HUES64 (cell line): Measurements from ENCODE around the gene MAGI2.
"Not testable (repeated sequence)": the region's sequence is repeated elsewhere in the genome, so short reads cannot be mapped to it uniquely, and the experiment has no call there.

Source experiments
- H3K27ac ChIP-seq: 2 replicates; pipeline ENCODE4 v1.7.0; 2013; ENCODE audit warnings: low read depth, low read length, inconsistent platforms
- H3K27me3 ChIP-seq: 2 replicates; pipeline ENCODE4 v1.6.1; 2013; ENCODE audit warnings: mild to moderate bottlenecking, low read length; ENCODE audit not compliant: insufficient read depth
- H3K36me3 ChIP-seq: 2 replicates; pipeline ENCODE4 v1.6.1; 2013; ENCODE audit warnings: mild to moderate bottlenecking, low read length; ENCODE audit not compliant: insufficient read depth
- H3K4me1 ChIP-seq: 2 replicates; pipeline ENCODE4 v1.6.1; 2013; ENCODE audit warnings: mild to moderate bottlenecking, low read length, moderate library complexity; ENCODE audit not compliant: insufficient read depth
- H3K4me3 ChIP-seq: 2 replicates; pipeline ENCODE4 v1.5.1; 2013; ENCODE audit warnings: mild to moderate bottlenecking, low read length, moderate library complexity
- H3K9ac ChIP-seq: 2 replicates; pipeline ENCODE4 v1.6.1; 2013; ENCODE audit warnings: mild to moderate bottlenecking, low read depth, low read length
- H3K9me3 ChIP-seq: 2 replicates; pipeline ENCODE4 v1.6.1; 2013; ENCODE audit warnings: low read depth, low read length; ENCODE audit not compliant: insufficient read depth
- WGBS: fragments of 150-250, 120-280 bp; methylation state at CpG from one replicate; pipeline ENCODE4 v1.1.7; 2013; ENCODE audit warnings: missing lambda C conversion rate; 5-methylcytosine and 5-hydroxymethylcytosine counted together

Gene MAGI2

GRCh38 chr7:78326876-78327275, 1126.6 kb downstream of the MAGI2 start:
- Histone ChIP-seq H3K27ac (no peak overlapping the region), H3K9me3 (no peaks in the 10 kb centered on the region), H3K27me3 (no peaks in the 10 kb centered on the region), H3K36me3 (no peaks in the 10 kb centered on the region), H3K9ac (no peak overlapping the region), H3K4me1 (no peaks in the 10 kb centered on the region), H3K4me3 (no peak overlapping the region)
- WGBS: 100% methylated on average over 1 of the region's 1 CpG

GRCh38 chr7:78326189-78326588, 1127.3 kb downstream of the MAGI2 start:
- H3K4me3 ChIP-seq: no peak overlapping the region
- no peak overlapping the region for H3K27ac ChIP-seq
- no peak overlapping the region for H3K9ac ChIP-seq
- no peaks in the 10 kb centered on the region for H3K4me1 ChIP-seq
- H3K9me3 ChIP-seq: no peaks in the 10 kb centered on the region
- no peaks in the 10 kb centered on the region for H3K27me3 ChIP-seq
- H3K36me3 ChIP-seq: no peaks in the 10 kb centered on the region
- WGBS: 94% methylated on average over 2 of the region's 2 CpGs

GRCh38 chr7:78323118-78323517, 1130.3 kb downstream of the MAGI2 start:
- WGBS: no CpG with 5 or more reads among the region's 1 CpG
- Histone ChIP-seq H3K27me3 (no peaks in the 10 kb centered on the region), H3K36me3 (no peaks in the 10 kb centered on the region), H3K9me3 (no peaks in the 10 kb centered on the region), H3K9ac (no peak overlapping the region), H3K4me3 (no peak overlapping the region), H3K4me1 (no peaks in the 10 kb centered on the region), H3K27ac (no peak overlapping the region)

- H3K4me3 ChIP-seq, H3K9ac ChIP-seq, H3K36me3 ChIP-seq, H3K27me3 ChIP-seq, H3K4me1 ChIP-seq, H3K27ac ChIP-seq, H3K9me3 ChIP-seq: not testable (repeated sequence)
- WGBS: 96% methylated on average over 5 of the region's 5 CpGs
Measured at GRCh38 chr7:78322231-78322630, 1131.2 kb downstream of the MAGI2 start.

GRCh38 chr7:78317371-78317770, 1136.1 kb downstream of the MAGI2 start:
- H3K4me3 ChIP-seq: no peak overlapping the region
- no peaks in the 10 kb centered on the region for H3K36me3 ChIP-seq
- H3K27ac ChIP-seq: no peak overlapping the region
- no peak overlapping the region for H3K9ac ChIP-seq
- WGBS: 97% methylated on average over 12 of the region's 12 CpGs
- H3K27me3 ChIP-seq: no peaks in the 10 kb centered on the region
- no peaks in the 10 kb centered on the region for H3K9me3 ChIP-seq
- no peaks in the 10 kb centered on the region for H3K4me1 ChIP-seq

- Histone ChIP-seq H3K9me3 (no peaks in the 10 kb centered on the region), H3K4me3 (no peak overlapping the region), H3K27me3 (no peaks in the 10 kb centered on the region), H3K9ac (no peak overlapping the region), H3K36me3 (no peaks in the 10 kb centered on the region), H3K4me1 (no peaks in the 10 kb centered on the region), H3K27ac (no peak overlapping the region)
Measured at GRCh38 chr7:78316110-78316509, 1137.4 kb downstream of the MAGI2 start.

- Histone ChIP-seq H3K4me1 (no peaks in the 10 kb centered on the region), H3K4me3 (no peak overlapping the region), H3K9ac (no peak overlapping the region), H3K9me3 (no peaks in the 10 kb centered on the region), H3K27ac (no peak overlapping the region), H3K27me3 (no peaks in the 10 kb centered on the region), H3K36me3 (no peaks in the 10 kb centered on the region)
- WGBS: 97% methylated on average over 2 of the region's 2 CpGs
Measured at GRCh38 chr7:78315119-78315518, 1138.3 kb downstream of the MAGI2 start.

- Histone ChIP-seq H3K27me3 (no peaks in the 10 kb centered on the region), H3K4me1 (peaks cover 3% of the 10 kb centered on the region; the same call in 1 of the 2 replicates), H3K27ac (no peak overlapping the region), H3K9ac (no peak overlapping the region), H3K36me3 (no peaks in the 10 kb centered on the region), H3K4me3 (no peak overlapping the region), H3K9me3 (no peaks in the 10 kb centered on the region)
- WGBS: 97% methylated on average over 2 of the region's 2 CpGs
Measured at GRCh38 chr7:78311181-78311580, 1142.3 kb downstream of the MAGI2 start.

DNA sequence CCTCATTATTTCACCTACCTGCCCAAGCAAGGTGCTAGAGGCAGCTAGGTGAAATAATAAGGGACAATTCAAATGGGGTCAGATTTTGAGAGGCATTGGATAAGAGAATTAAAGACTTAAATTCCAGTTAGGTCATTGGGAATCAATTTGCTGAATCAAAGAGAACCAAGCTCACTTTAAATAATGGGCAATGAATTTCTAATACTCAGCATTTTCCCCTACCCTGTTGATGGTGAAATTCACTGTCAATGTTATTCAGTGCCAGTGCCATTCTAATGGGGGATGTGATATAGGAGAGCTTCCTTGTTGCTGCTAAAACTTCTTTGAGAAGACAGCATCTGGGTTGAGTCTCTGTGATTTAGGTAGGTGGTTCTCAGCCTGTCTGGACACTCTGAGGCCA, 1145.6 kb downstream of the MAGI2 start:
- no peaks in the 10 kb centered on the region for H3K9me3 ChIP-seq
- H3K27me3 ChIP-seq: no peaks in the 10 kb centered on the region
- H3K9ac ChIP-seq: no peak overlapping the region
- H3K36me3 ChIP-seq: no peaks in the 10 kb centered on the region
- peaks cover 15% of the 10 kb centered on the region for H3K4me1 ChIP-seq
- H3K27ac ChIP-seq: no peak overlapping the region
- H3K4me3 ChIP-seq: no peak overlapping the region

DNA sequence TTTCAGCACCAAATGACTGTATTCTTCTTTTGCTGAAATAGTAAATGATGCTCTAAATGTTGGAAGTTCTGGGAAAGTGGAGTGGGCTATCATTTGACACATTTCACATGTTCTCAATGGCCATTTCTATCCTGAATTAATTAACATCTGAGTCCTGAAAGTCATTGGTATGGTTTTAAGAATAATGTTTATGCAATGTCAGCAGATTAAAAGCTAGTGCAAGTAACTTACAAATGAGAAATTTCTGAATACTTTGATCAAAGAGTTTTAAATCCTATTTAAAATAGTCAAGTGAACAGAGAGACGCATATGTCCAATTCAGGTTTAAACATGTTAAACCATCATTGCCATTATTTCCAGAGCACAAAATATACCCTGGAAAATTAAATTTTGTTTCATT, 1146.8 kb downstream of the MAGI2 start:
- WGBS: 100% methylated on average over 1 of the region's 1 CpG
- no peak overlapping the region for H3K9ac ChIP-seq
- no peak overlapping the region for H3K4me3 ChIP-seq

DNA sequence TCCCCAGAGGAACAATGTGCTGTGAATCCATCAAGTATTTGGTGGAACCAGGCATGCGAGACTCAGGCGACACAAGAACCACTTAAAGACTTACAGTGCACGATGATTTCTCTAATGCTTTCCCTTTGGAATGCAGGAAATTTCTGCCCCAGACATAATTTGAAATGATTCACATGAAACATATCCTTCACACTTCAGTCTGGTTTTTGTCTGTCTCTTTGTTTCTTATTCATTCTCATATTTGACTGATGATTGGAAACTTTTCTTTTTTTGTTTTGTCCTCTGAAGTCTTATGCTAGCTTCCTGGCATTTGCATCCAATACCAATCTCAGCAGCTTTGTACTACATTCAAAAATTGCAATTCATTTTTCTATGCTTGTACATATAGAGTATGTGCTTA, 1152.1 kb downstream of the MAGI2 start:
- H3K27ac ChIP-seq: no peak overlapping the region
- H3K36me3 ChIP-seq: no peaks in the 10 kb centered on the region
- peaks cover 15% of the 10 kb centered on the region for H3K4me1 ChIP-seq
- H3K27me3 ChIP-seq: no peaks in the 10 kb centered on the region
- H3K4me3 ChIP-seq: no peak overlapping the region
- H3K9me3 ChIP-seq: no peaks in the 10 kb centered on the region
- H3K9ac ChIP-seq: no peak overlapping the region
- WGBS: 93% methylated on average over 3 of the region's 3 CpGs

More for the DNA sequence above, 1146.8 kb downstream of the MAGI2 start:
- Histone ChIP-seq H3K4me1 (peaks cover 15% of the 10 kb centered on the region), H3K36me3 (no peaks in the 10 kb centered on the region), H3K27me3 (no peaks in the 10 kb centered on the region), H3K9me3 (no peaks in the 10 kb centered on the region), H3K27ac (no peak overlapping the region)

DNA sequence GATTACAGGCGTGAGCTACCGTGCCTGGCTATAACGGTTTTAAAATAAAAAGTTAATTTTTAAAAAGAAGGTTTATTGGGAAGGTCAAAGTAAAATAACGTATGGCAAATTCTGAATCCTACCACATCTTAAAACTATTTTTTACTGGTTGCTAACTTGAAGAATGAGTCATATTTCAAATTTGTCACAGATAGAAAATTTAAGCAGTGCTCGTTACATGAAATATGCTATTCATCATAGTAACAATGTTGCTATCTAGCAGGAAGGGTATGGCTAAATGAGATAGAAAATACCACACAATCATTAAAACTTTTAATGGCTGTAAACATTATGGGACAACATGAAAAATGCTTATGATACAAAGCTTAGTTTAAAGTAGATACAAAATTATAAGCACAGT, 1154.4 kb downstream of the MAGI2 start:
- no peak overlapping the region for H3K4me3 ChIP-seq
- H3K36me3 ChIP-seq: no peaks in the 10 kb centered on the region
- H3K27ac ChIP-seq: no peak overlapping the region
- WGBS: 96% methylated on average over 3 of the region's 5 CpGs
- no peaks in the 10 kb centered on the region for H3K4me1 ChIP-seq
- H3K27me3 ChIP-seq: no peaks in the 10 kb centered on the region
- no peak overlapping the region for H3K9ac ChIP-seq
- H3K9me3 ChIP-seq: no peaks in the 10 kb centered on the region
